OCI-LY3 (cell line): ENCODE results near the gene ATOH7.

Experiments
- EZH2phosphoT487 ChIP-seq: fragments of 200-600 bp; shearing (Covaris generic); IDR thresholded peaks from 2 replicates; pipeline ENCODE4 v1.6.1; 2018; ENCODE audit warnings: antibody characterized with exemption, mixed run types, low read depth
- TF ChIP-seq, protein P1 (sequence below): fragments of 200-600, 300-600 bp; sonication (generic); IDR thresholded peaks from 2 replicates; pipeline ENCODE4 v1.5.1; 2014; ENCODE audit warnings: antibody characterized with exemption, low read length, low read depth

DNA sequence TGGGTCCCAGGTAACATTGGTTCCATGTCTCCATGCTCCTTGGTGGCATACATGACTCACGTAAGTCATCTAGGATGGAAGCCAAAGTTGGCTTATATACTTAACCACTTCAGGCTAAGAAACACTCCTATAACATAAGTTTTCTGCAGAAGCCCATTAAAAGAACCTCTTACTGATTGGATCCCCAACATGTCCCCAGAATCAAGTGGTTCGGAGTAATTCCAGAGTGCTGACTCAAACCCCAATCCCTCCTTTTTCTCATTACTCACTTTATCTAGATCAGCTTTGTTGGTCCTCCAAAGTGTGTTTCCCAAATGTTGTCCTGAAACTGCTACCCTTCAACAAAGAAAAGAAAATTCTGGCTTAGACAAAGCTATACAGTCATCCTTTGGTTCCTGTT is 10.1 kb upstream of the ATOH7 start:
- TF ChIP-seq, protein P1, sequence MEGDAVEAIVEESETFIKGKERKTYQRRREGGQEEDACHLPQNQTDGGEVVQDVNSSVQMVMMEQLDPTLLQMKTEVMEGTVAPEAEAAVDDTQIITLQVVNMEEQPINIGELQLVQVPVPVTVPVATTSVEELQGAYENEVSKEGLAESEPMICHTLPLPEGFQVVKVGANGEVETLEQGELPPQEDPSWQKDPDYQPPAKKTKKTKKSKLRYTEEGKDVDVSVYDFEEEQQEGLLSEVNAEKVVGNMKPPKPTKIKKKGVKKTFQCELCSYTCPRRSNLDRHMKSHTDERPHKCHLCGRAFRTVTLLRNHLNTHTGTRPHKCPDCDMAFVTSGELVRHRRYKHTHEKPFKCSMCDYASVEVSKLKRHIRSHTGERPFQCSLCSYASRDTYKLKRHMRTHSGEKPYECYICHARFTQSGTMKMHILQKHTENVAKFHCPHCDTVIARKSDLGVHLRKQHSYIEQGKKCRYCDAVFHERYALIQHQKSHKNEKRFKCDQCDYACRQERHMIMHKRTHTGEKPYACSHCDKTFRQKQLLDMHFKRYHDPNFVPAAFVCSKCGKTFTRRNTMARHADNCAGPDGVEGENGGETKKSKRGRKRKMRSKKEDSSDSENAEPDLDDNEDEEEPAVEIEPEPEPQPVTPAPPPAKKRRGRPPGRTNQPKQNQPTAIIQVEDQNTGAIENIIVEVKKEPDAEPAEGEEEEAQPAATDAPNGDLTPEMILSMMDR, result no peak
- TF ChIP-seq EZH2phosphoT487, result no peak
